HG02759 (cell line): ENCODE results near the gene ABCA13.
A peak's percentile ranks its signal among the peaks of the same experiment; 100 is the strongest.

Experiments used
- ATAC-seq: cut with Tn5 transposase; IDR thresholded peaks from one replicate; pipeline ENCODE4 v1.9.1; 2021; ENCODE audit warnings: mild to moderate bottlenecking, moderate library complexity; ENCODE audit not compliant: unreplicated experiment

ABCA13 gene

GRCh38 chr7:48363174-48363573 lies 191.9 kb downstream of the ABCA13 start:
- no peak for ATAC-seq

- no peak for ATAC-seq
These were observed 193.8 kb downstream of the ABCA13 start for GRCh38 chr7:48365010-48365409.

- ATAC-seq, result no peak
These were observed 194.8 kb downstream of the ABCA13 start for GRCh38 chr7:48366096-48366495.

- no peak for ATAC-seq
These were observed 205.0 kb downstream of the ABCA13 start for GRCh38 chr7:48376263-48376662.

- no peak for ATAC-seq
These were observed 209.7 kb downstream of the ABCA13 start for GRCh38 chr7:48380921-48381320.

GRCh38 chr7:48381571-48381970 lies 210.3 kb downstream of the ABCA13 start:
- ATAC-seq, result no peak

- no peak for ATAC-seq
These were observed 213.0 kb downstream of the ABCA13 start for GRCh38 chr7:48384180-48384752.

- no peak for ATAC-seq
These were observed 216.7 kb downstream of the ABCA13 start for GRCh38 chr7:48387932-48388331.

- no peak for ATAC-seq
These were observed 217.7 kb downstream of the ABCA13 start for GRCh38 chr7:48388911-48389310.

- ATAC-seq, result peak; percentile 59
These were observed 218.7 kb downstream of the ABCA13 start for GRCh38 chr7:48389977-48390376.

- ATAC-seq, result peak; percentile 30
These were observed 219.4 kb downstream of the ABCA13 start for GRCh38 chr7:48390388-48391327.

- ATAC-seq, result no peak
These were observed 226.9 kb downstream of the ABCA13 start for GRCh38 chr7:48398191-48398590.

- no peak for ATAC-seq
These were observed 231.5 kb downstream of the ABCA13 start for GRCh38 chr7:48402721-48403120.

GRCh38 chr7:48408731-48409130 lies 237.5 kb downstream of the ABCA13 start:
- no peak for ATAC-seq

GRCh38 chr7:48411619-48412018 lies 240.4 kb downstream of the ABCA13 start:
- ATAC-seq, result peak; percentile 75

GRCh38 chr7:48414011-48414732 lies 242.9 kb downstream of the ABCA13 start:
- ATAC-seq, result no peak

- no peak for ATAC-seq
These were observed 245.2 kb downstream of the ABCA13 start for GRCh38 chr7:48416327-48416908.

GRCh38 chr7:48419401-48419800 lies 248.1 kb downstream of the ABCA13 start:
- ATAC-seq, result no peak

- ATAC-seq, result no peak
These were observed 248.9 kb downstream of the ABCA13 start for GRCh38 chr7:48420206-48420605.

- no peak for ATAC-seq
These were observed 250.1 kb downstream of the ABCA13 start for GRCh38 chr7:48421357-48421756.

GRCh38 chr7:48424731-48425130 lies 253.5 kb downstream of the ABCA13 start:
- ATAC-seq, result peak; percentile 56
